Neural progenitor cell (in vitro differentiated cells): Measurements from ENCODE around the gene ATP4A. TPM values are rescaled to one million over a fixed set of nuclear protein-coding genes. Genes with fewer than 3 reads are reported as not detected.

Experiments used
- DNase-seq: peaks from one replicate; pipeline ENCODE4 v3.0.0-alpha.2; 2016; ENCODE audit warnings: low spot score
- H2AFZ ChIP-seq: fragments of 200-600 bp; sonication (generic); replicated peaks from 2 replicates; pipeline ENCODE4 v1.6.1; 2016; ENCODE audit warnings: antibody characterized with exemption
- H3F3A ChIP-seq: fragments of 200-600 bp; sonication (generic); 2 replicates; pipeline ENCODE4 v1.6.1; 2016; ENCODE audit warnings: antibody characterized with exemption, low read depth
- H3K27ac ChIP-seq: fragments of 200-600 bp; sonication (generic); 2 replicates; pipeline ENCODE4 v1.5.1; 2016; ENCODE audit warnings: mild to moderate bottlenecking
- H3K27me3 ChIP-seq: fragments of 200-600 bp; sonication (generic); 2 replicates; pipeline ENCODE4 v1.6.1; 2016; ENCODE audit warnings: mild to moderate bottlenecking, moderate library complexity
- H3K36me3 ChIP-seq: fragments of 200-600 bp; sonication (generic); 2 replicates; pipeline ENCODE4 v1.5.1; 2016
- H3K4me1 ChIP-seq: fragments of 200-600 bp; sonication (generic); 2 replicates; pipeline ENCODE4 v1.6.1; 2016; ENCODE audit warnings: mixed run types
- H3K4me2 ChIP-seq: fragments of 200-600 bp; sonication (generic); 2 replicates; pipeline ENCODE4 v1.6.1; 2016
- H3K4me3 ChIP-seq: fragments of 200-600 bp; sonication (generic); 2 replicates; pipeline ENCODE4 v1.5.1; 2016
- H3K79me2 ChIP-seq: fragments of 200-600 bp; sonication (generic); 2 replicates; pipeline ENCODE4 v1.6.1; 2016; ENCODE audit warnings: low read depth
- H3K9ac ChIP-seq: fragments of 200-600 bp; sonication (generic); 2 replicates; pipeline ENCODE4 v1.6.1; 2016
- H3K9me3 ChIP-seq: fragments of 200-600 bp; sonication (generic); 2 replicates; pipeline ENCODE4 v1.5.1; 2016; ENCODE audit warnings: low read depth
- H4K20me1 ChIP-seq: fragments of 200-600 bp; sonication (generic); 2 replicates; pipeline ENCODE4 v1.6.1; 2016; ENCODE audit warnings: low read depth
- H3K27ac Mint-ChIP-seq: 3 replicates; pipeline ENCODE4 v1.8.0; 2021; ENCODE audit warnings: mixed read lengths
- H3K27me3 Mint-ChIP-seq: 2 replicates; pipeline ENCODE4 v1.8.0; 2022; ENCODE audit warnings: low read depth, mild to moderate bottlenecking, inconsistent platforms, moderate library complexity, mixed read lengths; ENCODE audit not compliant: insufficient read depth
- H3K36me3 Mint-ChIP-seq: 3 replicates; pipeline ENCODE4 v1.8.0; 2021; ENCODE audit warnings: mixed read lengths
- H3K4me1 Mint-ChIP-seq: 3 replicates; pipeline ENCODE4 v1.8.0; 2021; ENCODE audit warnings: mixed read lengths
- H3K4me3 Mint-ChIP-seq: 3 replicates; pipeline ENCODE4 v1.8.0; 2021; ENCODE audit warnings: mild to moderate bottlenecking, moderate library complexity, mixed read lengths
- H3K9me3 Mint-ChIP-seq: 3 replicates; pipeline ENCODE4 v1.8.0; 2020; ENCODE audit warnings: mixed read lengths
- EZH2 ChIP-seq: fragments of 200-600 bp; sonication (generic); IDR thresholded peaks from 2 replicates; pipeline ENCODE4 v1.6.1; 2017; ENCODE audit warnings: antibody characterized with exemption, mild to moderate bottlenecking, moderate library complexity
- EZH2phosphoT487 ChIP-seq: fragments of 200-600 bp; sonication (generic); IDR thresholded peaks from 2 replicates; pipeline ENCODE4 v1.6.1; 2017; ENCODE audit warnings: antibody characterized with exemption
- total RNA-seq: library from RNA; depleted of rRNA; stranded (reverse); fragments of >200 nt; gene quantifications from 2 replicates; pipeline ENCODE4 v1.2.3, GENCODE V29; 2015; ENCODE audit warnings: low replicate concordance
- TF ChIP-seq, protein P1 (sequence below): fragments of 200-600 bp; sonication (generic); IDR thresholded peaks from 2 replicates; pipeline ENCODE4 v1.5.1; 2017; ENCODE audit warnings: antibody characterized with exemption, mild to moderate bottlenecking

Gene ATP4A
- total RNA-seq, 1 donor from 2014 or later = not detected

DNA sequence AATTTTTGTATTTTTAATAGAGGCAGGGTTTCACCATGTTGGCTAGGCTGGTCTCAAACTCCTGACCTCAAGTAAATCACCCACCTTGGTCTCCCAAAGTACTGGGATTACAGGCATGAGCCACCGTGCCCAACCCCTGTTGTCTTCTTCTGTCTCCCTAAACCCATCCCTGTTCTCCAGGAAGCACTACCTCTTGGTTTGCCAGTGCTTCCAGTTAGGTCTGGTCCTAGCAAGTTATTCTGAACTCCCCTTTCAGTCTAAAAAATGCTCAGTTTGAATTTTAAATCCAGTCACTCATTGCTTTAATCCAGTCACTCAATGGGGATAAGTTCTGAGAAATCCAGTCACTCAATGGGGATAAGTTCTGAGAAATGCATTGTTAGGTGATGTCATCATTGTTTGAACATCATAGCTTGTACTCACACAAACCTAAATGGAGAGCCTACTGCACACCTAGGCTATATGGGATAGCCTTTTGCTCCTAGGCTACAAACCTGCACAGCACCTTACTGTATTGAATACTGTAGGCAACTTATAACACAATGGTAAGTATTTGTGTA lies 8.0 kb upstream of the ATP4A start:
- Histone ChIP-seq H3K27me3 (peaks cover 24% of the 10 kb centered on the region), H2AFZ (no peak overlapping the region), H3K36me3 (no peaks in the 10 kb centered on the region), H3K4me2 (no peak overlapping the region), H3K4me1 (no peaks in the 10 kb centered on the region), H3K9ac (no peak overlapping the region), H3K9me3 (no peaks in the 10 kb centered on the region), H3K4me3 (no peak overlapping the region), H3K27ac (no peak overlapping the region), H4K20me1 (no peaks in the 10 kb centered on the region), H3F3A (no peaks in the 10 kb centered on the region), H3K79me2 (no peaks in the 10 kb centered on the region)
- no peak for DNase-seq
- H3K4me3 Mint-ChIP-seq = no peak overlapping the region
- H3K36me3 Mint-ChIP-seq = peaks cover under 1% of the 10 kb centered on the region
- peaks cover 2% of the 10 kb centered on the region for H3K4me1 Mint-ChIP-seq
- TF ChIP-seq, protein P1, sequence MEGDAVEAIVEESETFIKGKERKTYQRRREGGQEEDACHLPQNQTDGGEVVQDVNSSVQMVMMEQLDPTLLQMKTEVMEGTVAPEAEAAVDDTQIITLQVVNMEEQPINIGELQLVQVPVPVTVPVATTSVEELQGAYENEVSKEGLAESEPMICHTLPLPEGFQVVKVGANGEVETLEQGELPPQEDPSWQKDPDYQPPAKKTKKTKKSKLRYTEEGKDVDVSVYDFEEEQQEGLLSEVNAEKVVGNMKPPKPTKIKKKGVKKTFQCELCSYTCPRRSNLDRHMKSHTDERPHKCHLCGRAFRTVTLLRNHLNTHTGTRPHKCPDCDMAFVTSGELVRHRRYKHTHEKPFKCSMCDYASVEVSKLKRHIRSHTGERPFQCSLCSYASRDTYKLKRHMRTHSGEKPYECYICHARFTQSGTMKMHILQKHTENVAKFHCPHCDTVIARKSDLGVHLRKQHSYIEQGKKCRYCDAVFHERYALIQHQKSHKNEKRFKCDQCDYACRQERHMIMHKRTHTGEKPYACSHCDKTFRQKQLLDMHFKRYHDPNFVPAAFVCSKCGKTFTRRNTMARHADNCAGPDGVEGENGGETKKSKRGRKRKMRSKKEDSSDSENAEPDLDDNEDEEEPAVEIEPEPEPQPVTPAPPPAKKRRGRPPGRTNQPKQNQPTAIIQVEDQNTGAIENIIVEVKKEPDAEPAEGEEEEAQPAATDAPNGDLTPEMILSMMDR = no peak
- TF ChIP-seq EZH2 (no peak), EZH2phosphoT487 (no peak)
- H3K9me3 Mint-ChIP-seq = peaks cover 11% of the 10 kb centered on the region
- H3K27ac Mint-ChIP-seq = no peak overlapping the region
- no peaks in the 10 kb centered on the region for H3K27me3 Mint-ChIP-seq

DNA sequence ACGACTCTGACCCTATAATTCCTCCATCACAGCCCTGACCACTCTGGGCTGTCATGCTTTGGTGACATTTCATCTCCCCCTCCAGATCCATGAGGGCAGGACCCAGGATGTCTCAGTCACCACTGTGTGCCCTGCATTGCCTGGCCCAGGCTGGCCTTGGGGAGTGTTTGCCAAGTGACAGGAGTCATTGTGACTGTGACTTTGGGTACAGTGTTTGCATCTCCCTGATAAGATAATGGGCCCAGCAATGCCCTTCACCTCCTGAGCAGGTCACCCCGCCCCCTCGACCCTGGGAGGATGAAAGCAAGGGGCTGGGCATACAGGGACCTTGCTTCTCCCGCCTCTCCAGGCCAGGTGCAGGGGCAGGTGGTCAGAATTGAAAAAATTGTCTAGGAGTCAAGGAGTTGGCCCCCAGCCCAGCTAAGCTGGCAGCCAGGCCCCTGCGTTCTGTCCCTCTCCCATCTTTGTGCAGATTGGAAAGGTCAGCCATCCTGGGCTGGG lies 5.9 kb upstream of the ATP4A start:
- peaks cover 3% of the 10 kb centered on the region for H3K27me3 Mint-ChIP-seq
- Histone ChIP-seq H3K4me2 (no peak overlapping the region), H3K9me3 (no peaks in the 10 kb centered on the region), H3K4me3 (no peak overlapping the region), H3F3A (no peaks in the 10 kb centered on the region), H3K27me3 (peaks cover 24% of the 10 kb centered on the region), H3K4me1 (no peaks in the 10 kb centered on the region), H3K27ac (no peak overlapping the region), H3K36me3 (no peaks in the 10 kb centered on the region), H4K20me1 (no peaks in the 10 kb centered on the region), H3K79me2 (no peaks in the 10 kb centered on the region), H2AFZ (no peak overlapping the region), H3K9ac (no peak overlapping the region)
- H3K27ac Mint-ChIP-seq = no peak overlapping the region
- H3K4me1 Mint-ChIP-seq = peaks cover 2% of the 10 kb centered on the region
- TF ChIP-seq, protein P1 = no peak
- no peak for TF ChIP-seq EZH2
- no peak for TF ChIP-seq EZH2phosphoT487
- H3K4me3 Mint-ChIP-seq = no peak overlapping the region
- H3K36me3 Mint-ChIP-seq = no peaks in the 10 kb centered on the region
- H3K9me3 Mint-ChIP-seq = no peaks in the 10 kb centered on the region
- no peak for DNase-seq

DNA sequence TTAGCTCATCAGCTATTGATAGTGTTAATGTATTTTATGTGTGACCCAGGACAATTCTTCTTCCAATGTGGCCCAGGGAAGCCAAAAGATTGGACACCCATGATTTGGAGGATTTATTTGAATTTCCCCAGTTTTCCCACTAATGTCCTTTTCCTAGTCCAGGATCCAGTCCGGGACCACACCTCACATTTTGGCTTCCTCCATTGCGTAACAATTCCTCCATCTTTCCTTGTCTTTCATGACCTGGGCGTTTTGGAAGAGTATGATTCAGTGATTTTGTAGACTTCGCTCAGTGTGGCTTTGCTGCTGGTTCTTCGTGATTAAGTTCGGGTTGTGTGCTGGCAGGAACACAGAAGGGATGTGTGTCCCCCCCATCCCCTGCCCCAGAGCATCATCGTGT lies 3.3 kb upstream of the ATP4A start:
- no peak overlapping the region for H2AFZ ChIP-seq
- H3K36me3 Mint-ChIP-seq = no peaks in the 10 kb centered on the region
- no peak overlapping the region for H3K9ac ChIP-seq
- no peaks in the 10 kb centered on the region for H3K36me3 ChIP-seq
- H3K27ac ChIP-seq = no peak overlapping the region
- H3K79me2 ChIP-seq = no peaks in the 10 kb centered on the region
- H3K4me3 ChIP-seq = no peak overlapping the region
- H3K9me3 ChIP-seq = no peaks in the 10 kb centered on the region
- H3K27me3 ChIP-seq = peaks cover 26% of the 10 kb centered on the region
- no peaks in the 10 kb centered on the region for H4K20me1 ChIP-seq
- H3K4me1 ChIP-seq = no peaks in the 10 kb centered on the region
- H3K4me3 Mint-ChIP-seq = no peak overlapping the region
- H3K27ac Mint-ChIP-seq = no peak overlapping the region
- H3K4me1 Mint-ChIP-seq = peaks cover 2% of the 10 kb centered on the region
- H3K27me3 Mint-ChIP-seq = peaks cover 3% of the 10 kb centered on the region
- no peak overlapping the region for H3K4me2 ChIP-seq
- no peaks in the 10 kb centered on the region for H3K9me3 Mint-ChIP-seq
- no peak for DNase-seq
- H3F3A ChIP-seq = no peaks in the 10 kb centered on the region
- TF ChIP-seq EZH2 (no peak), EZH2phosphoT487 (no peak)
- TF ChIP-seq, protein P1 = no peak
